ENCODE measurements around the gene ZNF783. TPM values are rescaled to one million over a fixed set of nuclear protein-coding genes. Genes with fewer than 3 reads are reported as not detected.

Gene ZNF783
- total RNA-seq, 1 donor from 2014 or later = 22.9 TPM

- DNase-seq = no peak
- H3K27me3 Mint-ChIP-seq (ENCODE audit: unreplicated experiment) = peaks cover 6% of the 10 kb centered on the region
Observed at GRCh38 chr7:149292462-149292823, 30.4 kb downstream of the ZNF783 start.

GRCh38 chr7:149293338-149293737 is 31.3 kb downstream of the ZNF783 start:
- H3K27ac Mint-ChIP-seq (ENCODE audit: unreplicated experiment) = no peak overlapping the region
- H3K27me3 Mint-ChIP-seq (ENCODE audit: unreplicated experiment) = peaks cover 5% of the 10 kb centered on the region
- no peaks in the 10 kb centered on the region for H3K36me3 Mint-ChIP-seq (ENCODE audit: unreplicated experiment)
- H3K4me1 Mint-ChIP-seq (ENCODE audit: low read depth, unreplicated experiment) = no peaks in the 10 kb centered on the region
- no peak overlapping the region for H3K4me3 Mint-ChIP-seq (ENCODE audit: unreplicated experiment)
- no peaks in the 10 kb centered on the region for H3K9me3 Mint-ChIP-seq (ENCODE audit: unreplicated experiment)
- TF ChIP-seq CTCF (IDR thresholded peaks at IDR 0.05; ENCODE audit: partially characterized antibody, unreplicated experiment) = no peak
- DNase-seq = no peak

More at GRCh38 chr7:149292462-149292823, 30.4 kb downstream of the ZNF783 start:
- Mint-ChIP-seq H3K4me3 (ENCODE audit: unreplicated experiment) (no peak overlapping the region), H3K27ac (ENCODE audit: unreplicated experiment) (no peak overlapping the region), H3K9me3 (ENCODE audit: unreplicated experiment) (peaks cover 2% of the 10 kb centered on the region), H3K36me3 (ENCODE audit: unreplicated experiment) (no peaks in the 10 kb centered on the region), H3K4me1 (ENCODE audit: low read depth, unreplicated experiment) (no peaks in the 10 kb centered on the region)
- TF ChIP-seq CTCF (IDR thresholded peaks at IDR 0.05; ENCODE audit: partially characterized antibody, unreplicated experiment) = no peak

- peaks cover 2% of the 10 kb centered on the region for H3K9me3 Mint-ChIP-seq (ENCODE audit: unreplicated experiment)
- H3K27me3 Mint-ChIP-seq (ENCODE audit: unreplicated experiment) = peaks cover 5% of the 10 kb centered on the region
- no peak overlapping the region for H3K27ac Mint-ChIP-seq (ENCODE audit: unreplicated experiment)
- no peak overlapping the region for H3K4me3 Mint-ChIP-seq (ENCODE audit: unreplicated experiment)
- H3K4me1 Mint-ChIP-seq (ENCODE audit: low read depth, unreplicated experiment) = no peaks in the 10 kb centered on the region
- DNase-seq = no peak
- no peak for TF ChIP-seq CTCF (IDR thresholded peaks at IDR 0.05; ENCODE audit: partially characterized antibody, unreplicated experiment)
- H3K36me3 Mint-ChIP-seq (ENCODE audit: unreplicated experiment) = peaks cover 6% of the 10 kb centered on the region
Observed at GRCh38 chr7:149293946-149294633, 32.1 kb downstream of the ZNF783 start.

GRCh38 chr7:149294634-149295480 is 32.9 kb downstream of the ZNF783 start:
- Mint-ChIP-seq H3K27ac (ENCODE audit: unreplicated experiment) (no peak overlapping the region), H3K9me3 (ENCODE audit: unreplicated experiment) (peaks cover 2% of the 10 kb centered on the region), H3K36me3 (ENCODE audit: unreplicated experiment) (peaks cover 7% of the 10 kb centered on the region), H3K4me3 (ENCODE audit: unreplicated experiment) (no peak overlapping the region), H3K4me1 (ENCODE audit: low read depth, unreplicated experiment) (no peaks in the 10 kb centered on the region), H3K27me3 (ENCODE audit: unreplicated experiment) (peaks cover 5% of the 10 kb centered on the region)
- no peak for TF ChIP-seq CTCF (IDR thresholded peaks at IDR 0.05; ENCODE audit: partially characterized antibody, unreplicated experiment)
- DNase-seq = no peak

- H3K4me1 Mint-ChIP-seq (ENCODE audit: low read depth, unreplicated experiment) = no peaks in the 10 kb centered on the region
Observed at GRCh38 chr7:149295481-149295850, 33.5 kb downstream of the ZNF783 start.

More at GRCh38 chr7:149295481-149295850, 33.5 kb downstream of the ZNF783 start:
- no peak for TF ChIP-seq CTCF (IDR thresholded peaks at IDR 0.05; ENCODE audit: partially characterized antibody, unreplicated experiment)
- H3K27ac Mint-ChIP-seq (ENCODE audit: unreplicated experiment) = no peak overlapping the region
- H3K9me3 Mint-ChIP-seq (ENCODE audit: unreplicated experiment) = peaks cover 2% of the 10 kb centered on the region
- H3K4me3 Mint-ChIP-seq (ENCODE audit: unreplicated experiment) = no peak overlapping the region
- peaks cover 7% of the 10 kb centered on the region for H3K36me3 Mint-ChIP-seq (ENCODE audit: unreplicated experiment)
- no peak for DNase-seq
- peaks cover 5% of the 10 kb centered on the region for H3K27me3 Mint-ChIP-seq (ENCODE audit: unreplicated experiment)
